Ramos (cell line): ENCODE results near the gene TBX2.

ENCODE experiments used
- in situ Hi-C: fragments of 300-500 bp; cut with MboI; formaldehyde crosslinking; loops from one replicate; pipeline ENCODE4 v1.14.3; 2022; ENCODE audit warnings: low sequenced_read_pairs; ENCODE audit not compliant: unreplicated experiment

TBX2 gene

DNA sequence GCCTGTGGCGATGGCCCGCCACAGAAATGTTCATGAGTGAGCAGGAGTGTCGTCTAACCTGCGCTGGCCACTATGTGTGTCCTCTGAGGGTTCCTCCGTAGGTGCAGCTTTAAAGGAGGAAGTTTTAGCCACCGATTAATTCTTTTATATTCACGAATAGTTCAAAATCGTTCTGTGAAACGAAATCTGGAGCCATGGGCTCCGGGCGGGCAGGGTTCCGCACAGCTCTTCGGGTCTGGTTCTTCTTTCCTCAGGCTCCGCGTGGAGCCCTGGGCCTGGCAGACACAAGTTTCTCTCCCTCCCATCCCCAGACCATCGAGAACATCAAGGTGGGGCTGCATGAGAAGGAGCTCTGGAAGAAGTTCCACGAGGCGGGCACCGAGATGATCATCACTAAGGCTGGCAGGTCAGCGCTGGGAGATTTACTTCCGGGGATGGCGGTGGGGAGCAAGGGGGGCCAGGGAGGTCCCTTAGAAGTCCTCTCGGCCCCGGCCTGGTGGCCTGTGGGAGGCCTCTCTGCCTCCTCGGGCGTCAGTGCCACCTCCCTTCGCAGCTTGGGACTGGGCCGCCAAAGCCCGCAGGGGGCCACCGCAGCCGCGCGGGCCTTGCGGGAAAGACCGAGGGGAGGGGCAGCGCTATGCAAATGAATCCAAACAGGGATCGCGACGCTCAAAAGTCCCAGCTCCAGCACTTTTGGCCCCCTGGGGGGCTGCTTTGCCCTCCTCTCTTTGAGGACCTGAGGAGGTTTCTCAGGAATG lies 57.8 kb downstream of the TBX2 start:
- in situ Hi-C loops = no loop called here

DNA sequence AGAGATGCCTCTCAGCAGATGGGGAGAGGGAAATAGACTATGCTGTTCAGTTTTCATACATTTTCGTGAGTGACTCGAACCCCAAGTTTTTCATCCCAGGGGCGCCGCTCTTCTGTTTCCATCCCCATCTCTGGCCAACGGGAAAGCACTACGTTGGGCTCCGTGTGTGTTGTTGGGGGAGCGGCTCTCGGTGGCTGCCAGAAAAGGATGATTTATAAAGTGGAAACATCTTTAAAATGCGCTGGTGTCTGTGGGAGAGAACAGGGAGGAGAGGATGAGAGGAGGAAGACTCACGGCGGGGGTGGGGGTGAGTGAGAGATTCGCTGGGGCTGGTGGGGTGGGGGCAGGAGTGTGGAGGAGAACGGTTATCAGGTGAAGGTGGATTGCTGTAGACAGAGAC lies 58.4 kb downstream of the TBX2 start:
- in situ Hi-C loops = no loop called here

- in situ Hi-C loops = no loop called here
Observed at GRCh38 chr17:61458421-61459141, 58.9 kb downstream of the TBX2 start.
